NCI-H2081 treated with DMSO at 0.1 percent for 48 hours (cell line): ENCODE measurements around the gene MATCAP1.

Experiments
- DNase-seq: peaks from one replicate; lab custom pipeline; 2025; lab: John Stamatoyannopoulos, UW

The MATCAP1 gene

GRCh38 chr16:67183627-67184452 is at the start of gene MATCAP1:
MATCAP1 (minus strand) TSS chr16:67183963; CDS start chr16:67180610, 3,353 bp downstream.
- DNase-seq, result peak; percentile 83

GRCh38 chr16:67230809-67231660 is 47.3 kb upstream of the MATCAP1 start:
- no peak for DNase-seq

- no peak for DNase-seq
Observed at GRCh38 chr16:67229906-67230808, 46.4 kb upstream of the MATCAP1 start.

GRCh38 chr16:67228905-67229304 is 45.1 kb upstream of the MATCAP1 start:
- no peak for DNase-seq

GRCh38 chr16:67228034-67228785 is 44.4 kb upstream of the MATCAP1 start:
- no peak for DNase-seq

- no peak for DNase-seq
Observed at GRCh38 chr16:67227567-67227921, 43.8 kb upstream of the MATCAP1 start.

- peak; percentile 65 for DNase-seq
Observed at GRCh38 chr16:67226804-67227566, 43.2 kb upstream of the MATCAP1 start, which contains the start of gene TMEM208. TMEM208 (plus strand) TSS chr16:67227130; CDS start chr16:67227219, 89 bp downstream.

- DNase-seq, result no peak
Observed at GRCh38 chr16:67226295-67226803, 42.6 kb upstream of the MATCAP1 start.

GRCh38 chr16:67223992-67224391 is 40.2 kb upstream of the MATCAP1 start:
- no peak for DNase-seq

GRCh38 chr16:67216612-67217490 is 33.1 kb upstream of the MATCAP1 start:
- no peak for DNase-seq

GRCh38 chr16:67215706-67216105 is 31.9 kb upstream of the MATCAP1 start:
- no peak for DNase-seq

- DNase-seq, result no peak
Observed at GRCh38 chr16:67213197-67214019, 29.6 kb upstream of the MATCAP1 start.

GRCh38 chr16:67212766-67213165 is 29.0 kb upstream of the MATCAP1 start:
- no peak for DNase-seq

GRCh38 chr16:67211674-67212073 is 27.9 kb upstream of the MATCAP1 start:
- no peak for DNase-seq

GRCh38 chr16:67210069-67210937 is 26.5 kb upstream of the MATCAP1 start:
- DNase-seq, result no peak

- no peak for DNase-seq
Observed at GRCh38 chr16:67209565-67209964, 25.8 kb upstream of the MATCAP1 start.
